Iris pigment epithelial cell (primary cell): Measurements from ENCODE around the gene IKZF3.
"Not testable (repeated sequence)": the region's sequence is repeated elsewhere in the genome, so short reads cannot be mapped to it uniquely, and the experiment has no call there.

ENCODE experiments used
- DNase-seq: peaks from one replicate; pipeline ENCODE4 v3.0.0-alpha.2; 2011; ENCODE audit warnings: low read depth

Gene IKZF3

DNA sequence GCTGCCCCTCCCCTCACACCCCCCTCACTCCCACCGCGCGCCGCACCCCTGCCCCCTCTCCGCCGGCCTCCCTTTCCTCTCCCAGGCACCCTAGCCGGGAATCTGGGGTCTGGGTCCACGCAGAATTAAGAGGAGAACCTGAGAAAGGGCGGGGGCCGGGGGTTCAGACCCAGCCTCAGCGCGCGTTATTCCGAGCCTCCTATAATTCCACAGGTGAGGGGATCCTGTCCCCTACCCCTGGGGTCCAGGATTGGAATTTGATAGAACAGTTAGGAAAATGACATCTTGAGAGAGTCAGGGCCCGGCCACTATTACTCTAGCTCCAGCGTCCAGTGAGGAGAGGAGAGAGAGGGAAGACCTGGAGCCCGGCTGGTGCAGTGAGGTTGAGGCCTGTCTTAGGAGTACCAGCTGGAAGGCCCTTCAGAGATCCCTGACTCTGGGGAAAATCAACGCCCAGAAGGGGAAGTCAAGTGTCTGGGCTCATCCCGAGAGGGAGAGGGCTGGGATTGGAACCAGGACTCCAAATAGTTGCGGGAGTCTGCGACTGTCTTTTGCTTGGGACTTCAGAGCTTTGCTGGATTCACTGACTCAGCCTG, 109.1 kb downstream of the IKZF3 start:
- DNase-seq = no peak

DNA sequence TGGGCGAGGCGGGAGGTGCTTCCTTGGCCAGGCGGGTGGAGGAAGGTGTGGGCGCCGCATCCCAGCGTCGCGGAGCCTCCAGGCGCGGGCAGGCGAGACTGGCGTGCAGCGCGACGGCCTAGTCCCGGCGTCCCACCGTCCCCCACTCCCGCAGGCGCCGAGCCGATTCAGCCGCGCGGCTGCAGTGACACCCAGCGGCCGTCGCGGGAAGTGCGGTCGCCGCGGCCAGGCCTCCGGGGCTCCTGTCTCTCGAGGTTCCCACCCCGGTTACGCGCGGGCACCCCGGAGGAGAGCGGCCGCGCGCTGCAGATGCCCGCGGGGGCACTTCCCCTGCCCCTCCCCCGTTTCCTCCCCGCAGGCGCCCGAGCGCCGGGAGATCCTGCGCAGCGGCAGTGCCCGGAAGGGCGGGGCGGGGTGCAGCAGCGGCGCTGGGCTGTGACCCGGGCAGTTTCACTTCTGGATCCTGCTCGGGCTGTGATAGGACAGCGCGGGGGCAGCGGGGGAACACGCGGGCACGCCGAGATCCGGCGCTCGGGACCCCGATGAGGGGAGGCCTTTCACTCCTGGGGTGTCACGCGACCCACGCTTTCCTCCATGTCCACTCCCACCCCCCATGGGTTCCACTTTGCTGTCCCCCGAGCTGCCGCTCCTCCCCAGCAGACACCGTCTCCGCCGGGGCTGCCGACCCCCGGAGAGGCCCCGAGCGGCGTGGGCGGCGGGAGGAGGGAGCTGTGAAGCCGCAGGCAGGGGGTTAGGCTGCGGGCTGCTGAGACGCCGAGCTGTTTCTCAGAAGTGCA, 109.8 kb downstream of the IKZF3 start:
- peak; percentile 74 for DNase-seq

DNA sequence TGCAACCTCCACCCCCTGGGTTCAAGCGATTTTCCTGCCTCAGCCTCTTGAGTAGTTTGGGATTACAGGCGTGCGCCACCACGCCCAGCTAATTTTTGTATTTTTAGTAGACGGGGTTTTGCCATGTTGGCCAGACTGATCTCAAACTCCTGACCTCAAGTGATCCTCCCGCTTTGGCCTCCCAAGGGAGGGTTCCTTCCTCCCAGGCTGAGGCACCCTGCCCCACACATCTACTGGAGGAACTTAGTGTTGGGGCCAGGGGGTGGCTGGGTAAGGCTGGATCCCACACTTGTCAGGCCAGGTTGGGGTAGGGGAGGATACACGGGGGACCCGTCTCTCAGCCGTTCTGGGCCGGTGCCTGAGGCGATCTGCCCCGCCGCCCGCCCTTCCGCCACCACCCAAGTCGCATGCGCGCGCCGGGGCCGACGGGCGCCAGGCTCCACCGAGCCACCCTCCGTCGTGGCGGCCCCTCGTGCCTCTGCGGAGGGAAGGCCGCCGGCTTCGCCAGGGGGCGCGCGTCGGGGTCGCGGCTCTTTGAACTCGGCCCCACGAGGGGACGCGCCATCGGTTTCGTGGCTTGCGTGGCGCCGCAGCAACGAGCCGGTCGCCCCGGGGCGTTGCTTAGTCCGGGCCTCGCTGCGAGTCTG, 110.5 kb downstream of the IKZF3 start:
- no peak for DNase-seq

DNA sequence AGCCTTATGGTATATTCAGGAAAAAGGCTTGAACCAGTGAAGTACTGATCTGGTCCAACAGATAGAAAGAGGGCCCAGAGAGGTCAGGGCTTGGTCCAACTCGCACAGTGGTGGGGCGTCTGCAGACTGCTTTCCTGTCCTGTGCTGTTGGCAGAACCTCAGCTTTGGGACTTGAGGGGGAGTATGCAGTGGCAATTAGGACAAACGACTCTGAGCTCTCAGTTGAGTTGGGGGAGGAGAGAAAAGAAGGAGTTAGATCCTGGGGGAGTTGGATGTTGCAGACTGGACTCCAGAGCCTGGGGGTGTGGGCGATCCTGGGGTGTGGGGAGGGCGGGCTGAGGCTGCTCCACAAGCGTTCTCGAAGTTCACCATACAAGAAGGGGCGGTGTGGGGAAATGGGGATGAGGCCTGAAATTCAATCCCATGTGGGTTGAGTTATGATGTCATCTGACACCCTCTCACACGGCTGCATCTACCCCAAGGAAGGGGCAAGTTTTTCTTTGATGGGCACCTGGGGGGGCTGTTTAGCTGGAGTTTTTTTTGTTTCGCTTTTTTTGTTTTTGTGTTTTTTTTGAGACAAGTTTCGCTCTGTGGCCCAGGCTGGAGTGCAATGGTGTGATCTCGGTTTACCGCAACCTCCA, 111.8 kb downstream of the IKZF3 start:
- no peak for DNase-seq

DNA sequence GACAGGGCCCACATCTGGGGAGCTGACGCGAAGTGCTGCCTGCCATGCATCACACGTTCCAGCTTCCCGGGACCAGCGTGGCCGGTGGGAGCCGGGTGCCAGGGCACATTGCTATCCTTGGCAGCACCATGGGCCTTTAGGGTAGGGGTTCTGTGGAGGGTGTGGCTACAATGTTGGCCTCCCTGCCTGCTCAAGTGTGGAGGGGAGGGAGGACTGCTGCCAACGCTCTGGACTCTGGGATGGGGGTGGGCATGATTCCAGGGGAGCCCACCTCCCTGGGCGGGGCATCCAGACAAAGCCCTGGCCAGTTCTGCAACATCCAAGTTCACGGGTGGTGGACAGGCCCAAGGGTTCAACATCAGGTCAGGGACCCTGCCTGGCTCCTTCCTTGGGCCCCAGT, 112.5 kb downstream of the IKZF3 start:
- no peak for DNase-seq

DNA sequence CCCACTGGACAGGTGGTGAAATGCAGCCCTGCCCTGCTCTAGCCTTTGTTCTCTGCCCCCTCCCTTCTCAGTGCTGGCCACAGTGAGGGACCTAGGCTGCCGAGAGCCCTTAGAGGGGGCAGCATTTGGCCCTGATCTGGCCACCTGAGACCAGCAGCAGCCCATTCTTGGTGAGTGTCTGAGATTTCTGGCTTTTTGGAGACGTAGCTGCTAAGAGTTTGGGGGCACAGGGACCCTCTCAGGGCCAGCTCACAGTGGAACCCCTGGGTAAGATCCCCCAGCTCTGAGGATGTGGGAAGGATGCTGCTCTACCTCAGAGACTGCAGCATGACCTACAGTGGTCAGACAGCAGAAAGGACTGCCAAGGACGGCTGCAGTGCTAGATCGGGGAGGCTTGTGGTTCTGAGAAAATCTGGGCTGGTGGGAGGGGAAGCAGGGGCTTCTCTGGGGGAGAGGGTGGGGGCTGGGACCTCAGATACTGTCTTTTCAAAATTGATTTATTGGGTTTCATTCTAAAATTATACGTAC, 113.0 kb downstream of the IKZF3 start:
- no peak for DNase-seq

DNA sequence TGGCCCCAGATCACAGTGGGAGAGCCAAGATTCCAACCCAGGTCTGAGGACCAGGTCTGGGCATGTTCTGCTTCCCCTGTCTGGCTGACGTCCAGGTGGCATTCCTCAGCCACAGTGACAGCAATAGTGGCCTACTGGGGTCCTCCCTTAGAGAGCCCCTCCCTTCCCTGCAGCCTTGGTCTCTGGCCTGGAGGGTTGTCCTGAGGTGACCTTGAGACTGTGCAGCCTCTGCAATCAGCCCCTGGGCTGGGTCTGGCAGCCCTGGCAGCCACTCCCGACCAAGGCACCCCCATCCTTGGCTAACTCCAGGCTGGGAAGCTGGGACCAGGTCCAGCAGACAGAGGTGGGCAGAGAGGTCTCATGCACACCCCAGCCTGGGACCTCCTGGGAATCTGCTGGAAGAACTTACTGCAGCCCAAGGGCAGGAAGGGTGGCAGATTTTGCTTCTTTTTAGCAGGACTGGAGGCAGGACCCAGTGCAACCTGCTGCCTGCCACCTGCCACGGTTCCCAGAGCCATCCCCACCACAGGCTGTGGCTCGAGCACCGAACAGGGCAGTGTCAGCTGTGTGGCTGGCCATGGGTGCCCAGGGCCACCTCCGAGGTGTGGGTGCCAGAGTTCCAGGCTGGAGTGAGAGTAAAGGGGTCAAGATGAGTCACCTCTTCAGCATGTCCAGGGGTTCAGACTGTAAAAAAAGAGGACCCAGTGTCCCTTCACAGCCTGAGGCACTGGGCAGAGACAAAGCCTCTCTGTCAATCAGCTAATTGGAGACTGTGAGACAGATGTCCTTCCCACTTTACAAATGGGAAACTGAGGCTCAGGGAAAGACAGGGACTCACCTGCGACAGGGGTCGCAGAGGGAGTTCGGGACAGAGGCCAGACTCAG, 113.7 kb downstream of the IKZF3 start:
- no peak for DNase-seq

DNA sequence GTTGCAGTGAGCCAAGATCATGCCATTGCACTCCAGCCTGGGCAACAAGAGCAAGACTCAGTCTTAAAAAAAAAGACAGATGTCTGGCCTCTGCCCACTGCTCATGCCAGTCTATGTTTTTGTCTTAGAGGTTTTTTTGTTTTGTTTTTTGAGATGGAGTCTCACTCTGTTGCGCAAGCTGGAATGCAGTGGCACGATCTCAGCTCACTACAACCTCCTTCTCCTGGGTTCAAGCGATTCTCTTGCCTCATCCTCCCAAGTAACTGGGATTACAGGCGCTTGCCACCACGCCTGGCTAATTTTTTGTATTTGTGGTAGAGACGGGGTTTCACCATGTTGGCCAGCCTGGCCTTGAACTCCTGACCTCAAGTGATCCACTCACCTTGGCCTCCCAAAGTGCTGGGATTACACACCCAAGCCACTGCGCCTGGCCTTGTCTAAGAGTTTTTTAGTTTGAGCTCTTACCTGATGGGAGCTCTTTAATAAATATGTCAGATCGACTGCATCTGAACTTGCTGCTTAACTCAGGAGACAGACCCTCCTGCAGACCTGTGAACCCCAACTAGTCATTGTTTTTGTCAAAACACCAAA, 115.6 kb downstream of the IKZF3 start:
- not testable (repeated sequence) for DNase-seq

DNA sequence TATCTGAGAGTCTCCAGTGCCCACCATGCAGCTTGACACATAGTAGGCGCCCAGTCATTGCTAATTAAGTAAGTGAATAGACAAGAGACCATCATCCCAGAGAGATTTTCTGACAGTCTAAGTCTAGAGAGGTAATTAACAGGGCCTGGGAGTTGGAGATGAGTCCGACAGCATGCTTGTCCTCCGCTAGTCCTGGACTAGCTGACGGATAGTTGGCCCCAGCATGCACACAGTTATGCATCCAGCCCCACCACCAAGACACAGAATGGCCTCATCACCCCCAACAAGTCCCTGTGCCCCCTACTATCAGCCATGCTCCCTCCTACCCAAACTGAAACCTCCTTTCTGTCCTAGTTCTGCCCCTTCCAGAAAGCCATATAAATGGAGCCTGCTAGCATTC, 116.4 kb downstream of the IKZF3 start:
- no peak for DNase-seq

DNA sequence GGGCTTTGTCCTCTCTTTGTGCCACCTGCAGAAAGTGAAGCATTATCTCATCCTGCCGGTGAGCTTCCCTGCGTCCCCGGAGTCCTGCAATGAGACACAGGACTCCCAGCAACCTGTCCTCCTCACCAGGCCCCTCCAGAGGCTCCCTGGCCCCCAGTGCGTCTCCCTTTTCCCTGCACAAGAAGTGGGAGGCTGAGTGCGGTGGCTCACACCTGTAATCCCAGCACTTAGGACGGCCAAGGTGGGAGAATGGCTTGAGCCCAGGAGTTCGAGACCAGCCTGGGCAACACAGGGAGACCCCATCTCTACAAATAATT, 118.0 kb downstream of the IKZF3 start:
- no peak for DNase-seq

DNA sequence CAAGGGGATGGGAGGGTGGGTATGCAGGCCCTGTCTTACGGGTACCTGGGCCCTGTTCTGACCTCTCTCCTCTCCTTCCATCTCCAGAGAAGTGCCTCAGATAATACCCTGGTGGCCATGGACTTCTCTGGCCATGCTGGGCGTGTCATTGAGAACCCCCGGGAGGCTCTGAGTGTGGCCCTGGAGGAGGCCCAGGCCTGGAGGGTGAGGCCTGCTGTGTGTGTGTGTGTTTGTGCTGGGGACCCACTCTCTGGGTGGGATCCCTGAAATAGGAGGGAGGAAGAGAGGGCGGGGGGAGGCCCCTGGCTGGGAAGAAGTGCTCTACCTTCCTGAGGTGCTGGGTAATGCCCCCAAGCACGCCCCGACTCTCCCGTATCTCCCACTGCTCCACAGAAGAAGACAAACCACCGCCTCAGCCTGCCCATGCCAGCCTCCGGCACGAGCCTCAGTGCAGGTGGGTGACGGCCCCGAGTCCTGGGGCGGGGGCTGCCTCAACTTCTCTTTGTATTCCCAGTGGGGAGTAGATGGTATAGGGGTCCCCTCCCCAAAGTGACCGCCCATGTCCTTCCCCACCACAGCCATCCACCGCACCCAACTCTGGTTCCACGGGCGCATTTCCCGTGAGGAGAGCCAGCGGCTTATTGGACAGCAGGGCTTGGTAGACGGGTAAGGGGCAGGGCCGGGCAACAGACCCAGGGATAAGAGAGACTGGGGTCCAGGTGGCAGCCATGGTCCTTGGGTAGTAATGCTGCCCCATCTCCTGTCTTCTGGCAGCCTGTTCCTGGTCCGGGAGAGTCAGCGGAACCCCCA, 118.6 kb downstream of the IKZF3 start:
- DNase-seq = no peak

DNA sequence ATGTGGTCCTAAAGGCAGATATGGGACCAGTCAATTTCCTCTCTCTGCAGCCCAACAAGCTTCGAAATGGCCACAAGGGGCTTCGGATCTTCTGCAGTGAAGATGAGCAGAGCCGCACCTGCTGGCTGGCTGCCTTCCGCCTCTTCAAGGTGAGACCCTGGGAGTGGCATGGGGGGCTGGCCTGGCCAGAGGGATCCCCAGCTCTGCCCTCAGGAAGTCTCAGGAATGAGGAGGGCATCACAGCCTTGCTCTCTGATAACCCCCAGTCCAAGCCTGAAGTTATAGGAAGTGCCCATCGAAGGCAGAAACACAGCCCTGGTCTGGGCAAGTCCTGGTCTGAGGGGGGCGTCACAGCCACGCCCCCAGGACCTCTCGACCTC, 119.3 kb downstream of the IKZF3 start:
- DNase-seq = no peak

DNA sequence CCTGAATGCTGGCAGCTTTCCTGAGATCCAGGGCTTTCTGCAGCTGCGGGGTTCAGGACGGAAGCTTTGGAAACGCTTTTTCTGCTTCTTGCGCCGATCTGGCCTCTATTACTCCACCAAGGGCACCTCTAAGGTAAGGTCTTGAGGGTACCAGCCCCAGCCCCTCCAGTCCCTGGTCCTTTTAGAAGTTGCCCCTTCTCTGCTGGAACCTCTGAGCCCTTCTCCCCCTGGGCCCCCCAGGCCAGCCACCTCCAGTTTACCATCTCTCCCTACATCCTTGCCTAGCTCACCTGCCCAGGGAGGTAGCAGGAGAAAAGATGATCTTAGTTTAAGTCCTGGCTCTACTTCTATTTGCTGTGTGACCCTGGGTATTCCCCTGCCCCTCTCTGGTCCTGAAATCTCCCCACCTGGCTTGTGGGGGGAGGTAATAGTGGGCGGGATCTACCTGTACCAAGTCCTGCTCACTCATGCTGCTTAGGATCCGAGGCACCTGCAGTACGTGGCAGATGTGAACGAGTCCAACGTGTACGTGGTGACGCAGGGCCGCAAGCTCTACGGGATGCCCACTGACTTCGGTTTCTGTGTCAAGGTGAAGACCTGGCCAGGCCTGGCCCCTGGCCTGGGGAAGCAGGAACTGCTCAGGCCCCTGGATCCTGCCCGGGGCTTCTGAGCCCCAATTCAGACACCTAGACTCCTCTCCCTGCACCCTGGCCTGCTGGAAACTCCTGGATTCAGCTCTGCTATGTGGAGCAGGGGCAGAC, 119.9 kb downstream of the IKZF3 start:
- no peak for DNase-seq

DNA sequence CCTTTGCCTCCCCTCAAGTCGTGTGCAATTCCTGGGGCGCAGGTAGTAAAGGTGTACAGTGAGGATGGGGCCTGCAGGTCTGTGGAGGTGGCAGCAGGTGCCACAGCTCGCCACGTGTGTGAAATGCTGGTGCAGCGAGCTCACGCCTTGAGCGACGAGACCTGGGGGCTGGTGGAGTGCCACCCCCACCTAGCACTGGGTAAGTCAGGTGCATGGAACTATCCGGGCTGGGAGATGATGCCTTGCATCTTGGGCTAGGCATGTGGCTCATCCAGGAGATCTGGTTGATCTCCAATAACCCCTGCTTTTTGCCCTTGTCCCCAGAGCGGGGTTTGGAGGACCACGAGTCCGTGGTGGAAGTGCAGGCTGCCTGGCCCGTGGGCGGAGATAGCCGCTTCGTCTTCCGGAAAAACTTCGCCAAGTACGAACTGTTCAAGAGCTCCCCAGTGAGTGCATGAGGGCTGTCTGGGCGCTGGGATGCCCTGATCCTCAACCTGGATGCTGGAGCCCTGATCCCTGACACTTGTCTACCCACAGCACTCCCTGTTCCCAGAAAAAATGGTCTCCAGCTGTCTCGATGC, 121.2 kb downstream of the IKZF3 start:
- no peak for DNase-seq

DNA sequence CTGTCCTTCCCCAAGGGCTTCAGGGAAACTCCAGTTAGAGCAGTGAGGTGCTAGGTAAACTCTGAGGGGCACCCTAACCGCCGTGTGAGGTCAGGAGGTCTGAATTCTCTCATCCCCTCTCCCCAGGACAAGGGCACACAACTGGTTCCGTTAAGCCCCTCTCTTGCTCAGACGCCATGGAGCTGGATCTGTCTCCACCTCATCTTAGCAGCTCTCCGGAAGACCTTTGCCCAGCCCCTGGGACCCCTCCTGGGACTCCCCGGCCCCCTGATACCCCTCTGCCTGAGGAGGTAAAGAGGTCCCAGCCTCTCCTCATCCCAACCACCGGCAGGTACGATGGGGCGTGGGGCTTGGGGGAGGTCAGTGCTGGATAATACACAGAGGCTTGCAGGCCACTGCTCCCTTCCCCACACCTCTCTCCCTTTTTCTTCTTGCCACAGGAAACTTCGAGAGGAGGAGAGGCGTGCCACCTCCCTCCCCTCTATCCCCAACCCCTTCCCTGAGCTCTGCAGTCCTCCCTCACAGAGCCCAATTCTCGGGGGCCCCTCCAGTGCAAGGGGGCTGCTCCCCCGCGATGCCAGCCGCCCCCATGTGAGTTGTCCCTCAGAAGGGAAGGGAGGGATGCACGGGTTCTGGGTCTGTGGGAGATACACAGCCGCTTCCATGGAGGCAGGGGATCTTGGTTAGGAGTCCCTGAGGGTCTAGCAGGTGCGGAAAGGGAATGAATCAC, 121.8 kb downstream of the IKZF3 start:
- no peak for DNase-seq

DNA sequence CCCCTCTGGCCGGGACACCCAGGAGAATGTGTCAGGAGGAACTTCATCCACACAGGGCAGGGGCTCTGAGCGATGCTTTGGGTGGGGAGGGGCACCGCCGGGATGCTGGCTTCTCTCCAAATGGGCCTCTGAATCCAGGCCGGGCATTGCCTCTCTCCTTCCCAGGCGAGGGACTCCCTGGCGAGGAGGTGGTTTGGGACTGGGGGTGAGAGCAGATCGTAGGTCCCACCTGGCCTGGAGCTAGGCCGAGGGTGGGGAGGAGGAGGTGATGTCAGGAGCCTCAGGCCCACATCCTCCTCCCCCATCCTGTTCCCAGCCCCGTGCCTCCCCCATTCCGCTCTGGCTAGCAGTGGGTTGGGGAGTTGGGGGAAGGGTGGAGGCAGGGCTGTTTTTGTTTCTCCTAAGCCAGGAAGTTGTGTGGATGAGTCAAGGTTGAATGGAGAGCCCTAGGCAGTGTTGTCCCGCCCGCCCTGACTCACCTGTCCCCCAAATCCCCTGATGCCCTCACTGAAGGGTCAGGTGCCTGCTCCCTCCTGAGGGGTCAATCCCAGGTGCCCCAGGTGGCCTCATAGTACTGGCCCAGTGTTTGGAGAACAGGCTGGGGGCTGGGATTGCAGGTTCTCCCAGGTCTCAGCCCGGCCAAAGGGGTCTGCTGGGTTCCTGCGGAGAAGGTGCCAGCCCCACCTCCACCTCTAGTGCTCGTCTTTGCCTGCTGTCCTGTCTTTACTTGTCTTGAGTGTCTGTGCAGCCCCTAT, 123.6 kb downstream of the IKZF3 start:
- DNase-seq = peak; percentile 58

DNA sequence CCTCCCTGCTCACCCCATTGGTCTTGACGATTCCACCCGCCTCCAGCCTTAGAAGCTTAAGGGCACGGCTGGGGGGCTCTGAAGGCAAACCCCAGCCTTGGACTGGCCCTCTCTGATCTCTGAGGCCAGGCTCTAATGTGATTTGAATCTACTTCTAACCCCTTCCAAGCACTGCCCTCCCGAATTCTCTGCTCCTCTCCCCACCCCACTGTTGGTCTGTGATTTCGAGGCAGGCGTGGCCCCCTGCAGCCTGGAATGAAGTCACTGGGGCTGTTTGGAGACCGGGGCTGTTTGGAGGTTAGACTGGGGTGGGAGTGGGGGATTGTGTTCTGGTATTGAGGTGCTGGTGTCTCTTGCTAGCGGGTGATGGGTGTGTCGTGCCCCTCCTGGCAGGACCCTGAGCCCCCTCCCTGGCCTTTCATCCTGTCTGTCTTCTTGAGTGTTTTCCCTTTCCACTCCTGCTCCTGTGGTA, 124.2 kb downstream of the IKZF3 start:
- no peak for DNase-seq
